Activated T-helper 17 cell treated with anti-CD3 and anti-CD28 coated beads, Interleukin-2, amount 50 U/mL, for 72 hours (primary cell): Measurements from ENCODE around the gene REG1B. TPM values are rescaled to one million over a fixed set of nuclear protein-coding genes. Genes with fewer than 3 reads are reported as not detected.
"Not testable (repeated sequence)": the region's sequence is repeated elsewhere in the genome, so short reads cannot be mapped to it uniquely, and the experiment has no call there.

Experiments used
- ATAC-seq: fragments of 150-1000 bp; cut with Tn5 transposase; replicated peaks from 2 replicates; pipeline ENCODE4 v1.10.0; 2021; ENCODE audit warnings: mild to moderate bottlenecking, moderate library complexity
- H3K27ac Mint-ChIP-seq: one replicate; pipeline ENCODE4 v1.8.0; 2022; ENCODE audit warnings: mixed read lengths
- H3K27me3 Mint-ChIP-seq: one replicate; pipeline ENCODE4 v1.8.0; 2022; ENCODE audit warnings: mixed read lengths
- H3K36me3 Mint-ChIP-seq: one replicate; pipeline ENCODE4 v1.8.0; 2022; ENCODE audit warnings: low read depth, mild to moderate bottlenecking, mixed read lengths
- H3K4me1 Mint-ChIP-seq: one replicate; pipeline ENCODE4 v1.8.0; 2022; ENCODE audit warnings: mixed read lengths
- H3K4me3 Mint-ChIP-seq: one replicate; pipeline ENCODE4 v1.8.0; 2022; ENCODE audit warnings: mild to moderate bottlenecking, mixed read lengths
- H3K9me3 Mint-ChIP-seq: one replicate; pipeline ENCODE4 v1.8.0; 2022; ENCODE audit warnings: mixed read lengths
- total RNA-seq, 2 donors: library from RNA; stranded (reverse); gene quantifications; one replicate each; pipeline ENCODE4 v1.2.3, GENCODE V29; 2022

Gene REG1B
- total RNA-seq, 2 donors from 2014 or later, result not detected

- no peak for ATAC-seq
- Mint-ChIP-seq H3K27ac (no peak overlapping the region), H3K9me3 (peaks cover 19% of the 10 kb centered on the region), H3K27me3 (no peaks in the 10 kb centered on the region), H3K4me1 (no peaks in the 10 kb centered on the region), H3K4me3 (no peak overlapping the region), H3K36me3 (no peaks in the 10 kb centered on the region)
Observed at GRCh38 chr2:79101024-79101423, 13.2 kb upstream of the REG1B start.

- ATAC-seq, result no peak
- no peak overlapping the region for H3K4me3 Mint-ChIP-seq
- no peaks in the 10 kb centered on the region for H3K27me3 Mint-ChIP-seq
- H3K27ac Mint-ChIP-seq, result no peak overlapping the region
- no peaks in the 10 kb centered on the region for H3K36me3 Mint-ChIP-seq
- H3K4me1 Mint-ChIP-seq, result no peaks in the 10 kb centered on the region
- peaks cover 19% of the 10 kb centered on the region for H3K9me3 Mint-ChIP-seq
Observed at GRCh38 chr2:79100285-79100684, 12.5 kb upstream of the REG1B start.

- Mint-ChIP-seq H3K4me1 (no peaks in the 10 kb centered on the region), H3K27ac (no peak overlapping the region), H3K4me3 (no peak overlapping the region), H3K27me3 (no peaks in the 10 kb centered on the region), H3K36me3 (no peaks in the 10 kb centered on the region), H3K9me3 (peaks cover 19% of the 10 kb centered on the region)
- no peak for ATAC-seq
Observed at GRCh38 chr2:79099140-79099686, 11.4 kb upstream of the REG1B start.

- ATAC-seq, result no peak
- Mint-ChIP-seq H3K36me3 (no peaks in the 10 kb centered on the region), H3K27me3 (no peaks in the 10 kb centered on the region), H3K9me3 (peaks cover 19% of the 10 kb centered on the region), H3K4me1 (no peaks in the 10 kb centered on the region), H3K27ac (no peak overlapping the region), H3K4me3 (no peak overlapping the region)
Observed at GRCh38 chr2:79097843-79098242, 10.1 kb upstream of the REG1B start.

DNA sequence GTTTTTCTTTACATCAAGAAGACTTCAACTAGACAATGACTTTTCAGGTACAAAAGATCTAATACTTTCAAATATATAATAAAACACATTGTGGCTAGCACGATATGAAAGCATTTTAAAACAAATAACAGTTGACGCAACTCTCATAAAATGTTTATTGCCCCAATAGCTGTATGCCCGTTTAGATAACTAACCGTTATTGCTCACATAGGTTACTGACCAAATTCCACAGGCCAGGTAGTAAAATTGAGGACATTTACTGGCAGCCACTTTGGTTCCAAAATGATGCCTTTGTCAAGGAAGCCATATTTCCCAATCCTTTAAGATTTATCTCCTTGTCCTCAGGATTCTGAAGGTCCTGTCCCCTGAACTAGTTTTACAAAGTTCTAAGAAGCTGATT lies 2.9 kb upstream of the REG1B start:
- H3K9me3 Mint-ChIP-seq, result no peaks in the 10 kb centered on the region
- H3K4me1 Mint-ChIP-seq, result no peaks in the 10 kb centered on the region
- no peak overlapping the region for H3K4me3 Mint-ChIP-seq
- H3K36me3 Mint-ChIP-seq, result no peaks in the 10 kb centered on the region
- no peak for ATAC-seq
- no peak overlapping the region for H3K27ac Mint-ChIP-seq
- H3K27me3 Mint-ChIP-seq, result no peaks in the 10 kb centered on the region

- H3K27me3 Mint-ChIP-seq, result no peaks in the 10 kb centered on the region
- ATAC-seq, result no peak
- H3K4me1 Mint-ChIP-seq, result no peaks in the 10 kb centered on the region
Observed at GRCh38 chr2:79086255-79086654, 1.5 kb downstream of the REG1B start.

DNA sequence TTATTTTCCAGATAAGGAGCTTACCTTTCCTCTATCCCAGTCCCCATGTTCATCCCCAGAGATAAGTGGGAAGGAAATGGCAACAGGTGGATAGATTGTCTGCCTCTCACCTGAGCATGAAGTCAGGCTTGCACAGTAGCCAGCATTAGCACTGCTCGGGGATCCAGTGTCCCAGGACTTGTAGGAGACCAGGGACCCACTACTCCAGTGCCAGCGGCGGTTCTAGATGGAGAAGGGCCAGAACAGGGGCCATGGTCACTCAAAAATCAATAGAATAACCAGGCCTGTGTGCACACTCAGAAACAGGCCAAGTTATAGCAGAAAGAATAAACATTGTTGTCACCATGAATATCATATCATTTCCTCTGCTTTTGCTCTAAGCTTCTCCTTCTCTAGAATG lies 2.4 kb downstream of the REG1B start:
- peaks cover 5% of the 10 kb centered on the region for H3K9me3 Mint-ChIP-seq
- H3K27me3 Mint-ChIP-seq, result no peaks in the 10 kb centered on the region
- H3K4me3 Mint-ChIP-seq, result no peak overlapping the region
- H3K36me3 Mint-ChIP-seq, result no peaks in the 10 kb centered on the region
- H3K27ac Mint-ChIP-seq, result no peak overlapping the region
- H3K4me1 Mint-ChIP-seq, result no peaks in the 10 kb centered on the region
- no peak for ATAC-seq

More at GRCh38 chr2:79086255-79086654, 1.5 kb downstream of the REG1B start:
- Mint-ChIP-seq H3K9me3 (peaks cover 5% of the 10 kb centered on the region), H3K27ac (no peak overlapping the region), H3K36me3 (no peaks in the 10 kb centered on the region), H3K4me3 (no peak overlapping the region)

GRCh38 chr2:79084495-79085135 lies 3.2 kb downstream of the REG1B start:
- Mint-ChIP-seq H3K9me3 (peaks cover 5% of the 10 kb centered on the region), H3K4me3 (no peak overlapping the region), H3K36me3 (no peaks in the 10 kb centered on the region), H3K27me3 (no peaks in the 10 kb centered on the region), H3K27ac (no peak overlapping the region), H3K4me1 (no peaks in the 10 kb centered on the region)
- no peak for ATAC-seq

DNA sequence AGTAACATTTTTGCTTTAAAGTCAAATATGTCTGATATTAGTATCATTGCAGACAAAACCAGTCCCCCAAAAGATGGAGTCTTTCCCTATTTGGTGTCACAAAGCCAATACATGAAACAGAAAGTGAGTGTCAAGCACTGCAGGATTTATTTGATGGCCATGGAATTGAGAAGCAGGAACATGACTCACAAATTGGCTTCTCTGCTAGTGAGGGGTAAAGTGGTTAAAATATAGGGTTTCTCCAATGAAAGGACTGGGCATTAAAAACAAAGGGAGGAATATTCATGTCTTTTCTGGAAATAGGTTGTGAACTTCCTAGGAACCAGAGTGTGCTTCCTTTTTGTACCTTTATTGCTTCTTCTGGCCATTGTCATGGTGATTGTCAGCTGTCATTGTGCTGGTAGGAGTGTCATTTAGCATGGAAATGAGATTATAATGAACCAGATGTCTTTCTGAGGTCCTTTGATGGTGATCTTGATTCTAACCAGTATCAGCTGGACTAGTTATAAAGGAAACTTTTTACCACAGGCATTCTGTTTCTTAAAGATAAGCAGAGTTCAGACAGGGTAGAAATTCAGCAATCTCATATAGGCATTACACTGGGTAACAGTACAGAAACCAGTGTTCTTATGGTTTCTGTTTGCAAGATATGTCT lies 4.1 kb downstream of the REG1B start:
- Mint-ChIP-seq H3K4me1 (no peaks in the 10 kb centered on the region), H3K27me3 (no peaks in the 10 kb centered on the region), H3K36me3 (no peaks in the 10 kb centered on the region), H3K9me3 (peaks cover 5% of the 10 kb centered on the region), H3K27ac (no peak overlapping the region), H3K4me3 (no peak overlapping the region)
- no peak for ATAC-seq

GRCh38 chr2:79082987-79083386 lies 4.8 kb downstream of the REG1B start:
- H3K9me3 Mint-ChIP-seq, result peaks cover 5% of the 10 kb centered on the region
- no peak overlapping the region for H3K27ac Mint-ChIP-seq
- no peaks in the 10 kb centered on the region for H3K27me3 Mint-ChIP-seq
- no peak overlapping the region for H3K4me3 Mint-ChIP-seq
- no peaks in the 10 kb centered on the region for H3K4me1 Mint-ChIP-seq
- no peaks in the 10 kb centered on the region for H3K36me3 Mint-ChIP-seq
- ATAC-seq, result no peak

DNA sequence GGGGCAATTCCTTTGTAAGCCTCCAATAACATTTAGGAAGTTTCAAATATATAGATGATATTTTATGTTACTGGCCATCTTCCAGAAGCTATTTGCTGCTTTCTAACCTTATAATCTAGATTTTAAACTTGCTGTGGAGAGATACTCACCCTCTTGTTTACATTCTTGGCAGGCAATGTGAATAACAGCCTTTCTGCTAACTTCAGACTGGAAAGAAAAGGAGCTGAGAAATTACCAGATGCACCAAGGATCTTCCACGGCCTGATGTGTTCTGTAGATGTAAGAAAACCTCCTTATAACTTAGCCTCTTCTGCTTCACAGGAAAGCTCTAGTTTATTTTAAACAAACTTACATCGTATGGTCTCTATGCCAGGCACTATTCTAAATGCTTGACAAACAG lies 16.7 kb downstream of the REG1B start:
- no peak for ATAC-seq
- Mint-ChIP-seq H3K9me3 (peaks cover 27% of the 10 kb centered on the region), H3K36me3 (no peaks in the 10 kb centered on the region), H3K27me3 (no peaks in the 10 kb centered on the region), H3K4me3 (no peak overlapping the region), H3K27ac (no peak overlapping the region), H3K4me1 (no peaks in the 10 kb centered on the region)

- no peak for ATAC-seq
- Mint-ChIP-seq H3K4me3 (no peak overlapping the region), H3K4me1 (no peaks in the 10 kb centered on the region), H3K9me3 (peaks cover 13% of the 10 kb centered on the region), H3K27me3 (no peaks in the 10 kb centered on the region), H3K27ac (no peak overlapping the region), H3K36me3 (no peaks in the 10 kb centered on the region)
Observed at GRCh38 chr2:79065201-79065600, 22.6 kb downstream of the REG1B start.

GRCh38 chr2:79054769-79055168 lies 33.0 kb downstream of the REG1B start:
- not testable (repeated sequence) for H3K4me3 Mint-ChIP-seq, H3K4me1 Mint-ChIP-seq, ATAC-seq, H3K27me3 Mint-ChIP-seq, H3K36me3 Mint-ChIP-seq, H3K27ac Mint-ChIP-seq
- H3K9me3 Mint-ChIP-seq, result peaks cover 15% of the 10 kb centered on the region

DNA sequence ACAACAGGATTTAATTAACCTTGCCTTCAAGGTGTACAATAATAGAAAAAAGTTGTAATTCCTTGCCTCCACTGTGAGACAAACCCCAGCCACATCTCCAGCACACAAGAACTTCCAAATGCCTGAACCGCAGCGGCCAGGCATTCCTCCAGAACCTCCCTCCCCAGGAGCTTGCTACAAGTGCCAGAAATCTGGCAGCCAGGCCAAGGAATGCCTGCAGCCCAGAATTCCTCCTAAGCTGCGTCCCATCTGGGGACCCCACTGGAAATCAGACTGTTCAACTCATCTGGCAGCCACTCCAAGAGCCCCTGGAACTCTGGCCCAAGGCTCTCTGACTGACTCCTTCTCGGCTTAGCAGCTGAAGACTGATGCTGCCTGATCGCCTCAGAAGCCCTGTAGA lies 34.3 kb downstream of the REG1B start:
- H3K4me1 Mint-ChIP-seq, H3K27me3 Mint-ChIP-seq, ATAC-seq, H3K36me3 Mint-ChIP-seq, H3K4me3 Mint-ChIP-seq, H3K27ac Mint-ChIP-seq: not testable (repeated sequence)
- peaks cover 18% of the 10 kb centered on the region for H3K9me3 Mint-ChIP-seq

DNA sequence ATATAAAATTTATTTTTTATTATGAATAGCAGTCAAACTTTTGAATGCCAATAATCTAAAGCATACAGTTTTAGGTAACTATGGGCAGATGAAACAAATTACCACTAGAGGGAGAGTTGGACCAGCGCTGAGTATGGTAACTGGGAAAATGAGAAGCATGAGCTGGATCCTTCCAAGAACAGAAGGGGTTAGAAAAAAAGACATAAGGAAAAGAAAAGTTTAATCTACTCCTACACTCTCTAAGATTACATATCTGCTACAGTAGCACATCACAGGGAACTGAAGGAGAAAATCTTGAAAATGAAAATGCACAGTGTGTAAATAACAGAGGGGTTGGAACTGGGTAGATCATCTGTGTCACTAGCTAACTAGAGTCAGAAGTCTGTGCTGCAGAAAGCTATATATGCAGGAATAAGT lies 46.8 kb downstream of the REG1B start:
- no peak for ATAC-seq
- no peak overlapping the region for H3K27ac Mint-ChIP-seq
- no peak overlapping the region for H3K4me3 Mint-ChIP-seq
- no peaks in the 10 kb centered on the region for H3K36me3 Mint-ChIP-seq
- peaks cover 11% of the 10 kb centered on the region for H3K9me3 Mint-ChIP-seq
- H3K27me3 Mint-ChIP-seq, result no peaks in the 10 kb centered on the region
- no peaks in the 10 kb centered on the region for H3K4me1 Mint-ChIP-seq
